MCF 10A (cell line): ENCODE data around the gene GPBP1. TPM values are rescaled to one million over a fixed set of nuclear protein-coding genes. Genes with fewer than 3 reads are reported as not detected.
"Not testable (repeated sequence)": the region's sequence is repeated elsewhere in the genome, so short reads cannot be mapped to it uniquely, and the experiment has no call there.

ENCODE experiments used
- BruUV-seq: library from RNA; stranded (reverse); fragments of 400-500 nt; replicated peaks from 2 replicates; lab custom pipeline; 2021; lab: Mats Ljungman, UMichigan
- CTCF ChIA-PET: fragments of 300-600 bp; sonication (Branson Sonifier 250); formaldehyde crosslinking; extraction: SDS; loops from one replicate; lab custom pipeline; 2021; ENCODE audit warnings: antibody characterized with exemption, inconsistent platforms; lab: Yijun Ruan, JAX
- POLR2A ChIA-PET: fragments of 300-600, 350-650 bp; sonication (Branson Sonifier 250); formaldehyde crosslinking; extraction: SDS; loops from one replicate; lab custom pipeline; 2020; ENCODE audit warnings: antibody characterized with exemption, inconsistent platforms; lab: Yijun Ruan, JAX
- DNase-seq: peaks from one replicate; pipeline ENCODE4 v3.0.0-alpha.2; 2018; ENCODE audit not compliant: unreplicated experiment
- H3K27ac Mint-ChIP-seq: one replicate; pipeline ENCODE4 v1.8.0; 2022; ENCODE audit warnings: mild to moderate bottlenecking, low read depth, mixed read lengths; ENCODE audit not compliant: unreplicated experiment
- H3K27me3 Mint-ChIP-seq: one replicate; pipeline ENCODE4 v1.8.0; 2022; ENCODE audit warnings: mixed read lengths; ENCODE audit not compliant: insufficient read depth, unreplicated experiment
- H3K36me3 Mint-ChIP-seq: one replicate; pipeline ENCODE4 v1.8.0; 2022; ENCODE audit warnings: mild to moderate bottlenecking, moderate library complexity, mixed read lengths; ENCODE audit not compliant: insufficient read depth, unreplicated experiment
- H3K4me1 Mint-ChIP-seq: one replicate; pipeline ENCODE4 v1.8.0; 2022; ENCODE audit warnings: mixed read lengths; ENCODE audit not compliant: insufficient read depth, unreplicated experiment
- H3K4me3 Mint-ChIP-seq: one replicate; pipeline ENCODE4 v1.8.0; 2022; ENCODE audit warnings: mild to moderate bottlenecking, moderate library complexity, mixed read lengths; ENCODE audit not compliant: unreplicated experiment
- H3K9me3 Mint-ChIP-seq: one replicate; pipeline ENCODE4 v1.8.0; 2022; ENCODE audit warnings: mixed read lengths; ENCODE audit not compliant: unreplicated experiment
- intact Hi-C: fragments of 100-400 bp; cut with micrococcal nuclease; formaldehyde crosslinking; loops from 2 replicates; pipeline ENCODE4 v1.14.1; 2022
- total RNA-seq: library from RNA; stranded (reverse); gene quantifications from 2 replicates; pipeline ENCODE4 v1.2.3, GENCODE V29; 2022
- TF ChIP-seq, protein P1 (sequence below): fragments of 200-600 bp; IDR thresholded peaks from one replicate; pipeline ENCODE4 v1.8.0; 2022; ENCODE audit warnings: antibody characterized with exemption, mild to moderate bottlenecking; ENCODE audit not compliant: unreplicated experiment

Gene GPBP1
- total RNA-seq, 1 experiment from 2014 or later: 63.6 TPM

DNA sequence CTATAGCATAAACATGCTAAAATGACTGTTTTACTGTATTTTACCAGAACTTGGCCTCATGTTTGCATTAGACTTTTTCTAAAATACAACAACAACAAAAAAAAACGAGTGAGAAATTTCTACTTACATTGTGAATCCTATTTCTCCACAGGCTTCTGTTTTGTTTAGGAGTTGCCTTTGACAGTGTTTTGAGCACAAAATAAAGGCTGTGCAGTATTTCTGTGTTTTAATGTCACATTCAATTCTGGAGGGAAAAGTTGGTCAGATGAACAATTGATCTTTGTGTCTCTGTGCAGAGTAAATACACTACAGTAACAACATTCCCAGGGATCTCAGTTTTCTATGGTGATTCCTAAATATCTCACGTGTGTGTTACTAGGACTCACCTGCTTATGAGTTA is 131.1 kb downstream of the GPBP1 start:
- H3K4me3 Mint-ChIP-seq: no peak overlapping the region
- no peak overlapping the region for H3K27ac Mint-ChIP-seq
- H3K27me3 Mint-ChIP-seq: no peaks in the 10 kb centered on the region
- TF ChIP-seq, protein P1, sequence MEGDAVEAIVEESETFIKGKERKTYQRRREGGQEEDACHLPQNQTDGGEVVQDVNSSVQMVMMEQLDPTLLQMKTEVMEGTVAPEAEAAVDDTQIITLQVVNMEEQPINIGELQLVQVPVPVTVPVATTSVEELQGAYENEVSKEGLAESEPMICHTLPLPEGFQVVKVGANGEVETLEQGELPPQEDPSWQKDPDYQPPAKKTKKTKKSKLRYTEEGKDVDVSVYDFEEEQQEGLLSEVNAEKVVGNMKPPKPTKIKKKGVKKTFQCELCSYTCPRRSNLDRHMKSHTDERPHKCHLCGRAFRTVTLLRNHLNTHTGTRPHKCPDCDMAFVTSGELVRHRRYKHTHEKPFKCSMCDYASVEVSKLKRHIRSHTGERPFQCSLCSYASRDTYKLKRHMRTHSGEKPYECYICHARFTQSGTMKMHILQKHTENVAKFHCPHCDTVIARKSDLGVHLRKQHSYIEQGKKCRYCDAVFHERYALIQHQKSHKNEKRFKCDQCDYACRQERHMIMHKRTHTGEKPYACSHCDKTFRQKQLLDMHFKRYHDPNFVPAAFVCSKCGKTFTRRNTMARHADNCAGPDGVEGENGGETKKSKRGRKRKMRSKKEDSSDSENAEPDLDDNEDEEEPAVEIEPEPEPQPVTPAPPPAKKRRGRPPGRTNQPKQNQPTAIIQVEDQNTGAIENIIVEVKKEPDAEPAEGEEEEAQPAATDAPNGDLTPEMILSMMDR: no peak
- H3K36me3 Mint-ChIP-seq: no peaks in the 10 kb centered on the region
- intact Hi-C loops: no loop called here
- ChIA-PET CTCF (interaction anchor here (0.5 to 1.2 kb wide), 4 partner anchors 191 to 579 kb away, joined by 3 to 4 read pairs (median 3); no protein-coding TSS in a partner anchor), POLR2A (no interaction called here)
- H3K9me3 Mint-ChIP-seq: peaks cover 8% of the 10 kb centered on the region
- BruUV-seq: no TSS peak
- no peak for DNase-seq
- H3K4me1 Mint-ChIP-seq: peaks cover 12% of the 10 kb centered on the region

DNA sequence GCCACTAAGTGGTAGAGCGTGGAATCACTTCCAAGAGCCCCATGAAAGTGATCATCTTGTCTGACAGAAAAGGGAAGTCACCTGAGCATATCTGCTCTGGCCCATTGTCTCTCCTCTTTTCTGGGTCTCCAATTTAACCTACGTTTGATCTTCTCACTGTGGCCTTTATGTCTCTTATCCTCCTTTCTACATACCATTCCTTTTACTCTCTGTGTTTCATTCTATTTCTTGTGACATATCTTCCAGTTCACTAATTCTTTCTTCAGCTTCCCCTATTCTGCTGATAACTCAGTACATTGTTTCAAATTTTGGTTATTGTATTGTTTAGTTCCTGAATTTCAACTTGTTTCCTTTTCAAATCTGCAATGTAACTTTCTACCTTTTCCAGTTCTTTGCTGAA is 132.5 kb downstream of the GPBP1 start:
- ChIA-PET CTCF (interaction anchor here (1.5 to 1.6 kb wide), 2 partner anchors 8 to 193 kb away, joined by 4 read pairs; no protein-coding TSS in a partner anchor), POLR2A (no interaction called here)
- no TSS peak for BruUV-seq
- TF ChIP-seq, protein P1: no peak
- Mint-ChIP-seq H3K9me3 (peaks cover 8% of the 10 kb centered on the region), H3K4me3 (no peak overlapping the region), H3K4me1 (peaks cover 12% of the 10 kb centered on the region), H3K27ac (no peak overlapping the region), H3K36me3 (no peaks in the 10 kb centered on the region), H3K27me3 (no peaks in the 10 kb centered on the region)
- intact Hi-C loops: no loop called here
- DNase-seq: no peak

DNA sequence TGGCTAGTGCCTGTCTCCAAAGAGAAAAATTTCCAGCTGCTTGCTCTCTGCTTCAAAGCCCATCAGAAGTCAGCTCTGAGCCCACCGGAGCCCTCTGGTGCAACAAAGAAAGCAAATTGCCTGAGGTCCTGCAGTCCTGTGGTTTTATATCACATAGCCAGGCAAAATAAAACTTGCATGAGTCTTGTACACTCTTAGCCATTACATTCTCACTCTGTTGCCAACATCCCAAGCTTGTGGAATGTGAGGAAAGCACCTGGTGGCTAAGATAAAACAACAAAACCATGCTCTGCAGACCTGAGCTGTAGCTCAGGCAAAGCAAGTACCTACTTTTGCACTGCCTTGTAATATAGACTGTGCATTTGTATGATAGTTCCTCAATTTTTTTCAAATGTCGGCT is 133.7 kb downstream of the GPBP1 start:
- no peak overlapping the region for H3K4me3 Mint-ChIP-seq
- no peak for DNase-seq
- TF ChIP-seq, protein P1: no peak
- ChIA-PET POLR2A (no interaction called here), CTCF (interaction anchor here (0.6 to 1.6 kb wide), 3 partner anchors 10 to 421 kb away, joined by 3 to 4 read pairs (median 4); no protein-coding TSS in a partner anchor)
- no peaks in the 10 kb centered on the region for H3K36me3 Mint-ChIP-seq
- BruUV-seq: no TSS peak
- peaks cover 3% of the 10 kb centered on the region for H3K4me1 Mint-ChIP-seq
- H3K27ac Mint-ChIP-seq: no peak overlapping the region
- H3K9me3 Mint-ChIP-seq: peaks cover 8% of the 10 kb centered on the region
- H3K27me3 Mint-ChIP-seq: no peaks in the 10 kb centered on the region
- intact Hi-C loops: no loop called here

DNA sequence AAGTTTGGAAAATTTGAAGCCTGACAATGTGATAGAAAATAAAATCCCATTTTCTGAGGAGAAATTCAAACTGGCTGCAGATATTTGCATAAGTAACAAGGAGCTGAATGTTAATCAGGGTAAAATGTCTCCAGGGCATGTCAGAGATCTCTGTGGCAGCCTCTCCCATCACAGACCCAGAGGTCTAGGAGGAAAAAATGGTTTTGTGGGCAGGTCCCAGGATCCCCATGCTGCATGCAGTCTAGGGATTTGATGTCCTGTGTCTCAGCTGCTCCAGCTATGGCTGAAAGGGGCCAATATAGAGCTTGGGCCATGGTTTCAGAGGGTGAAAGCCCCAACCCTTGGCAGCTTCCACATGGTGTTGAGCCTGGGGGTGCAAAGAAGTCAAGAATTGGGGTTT is 135.2 kb downstream of the GPBP1 start:
- H3K9me3 Mint-ChIP-seq, POLR2A ChIA-PET, BruUV-seq, H3K36me3 Mint-ChIP-seq, H3K4me3 Mint-ChIP-seq, H3K27me3 Mint-ChIP-seq, intact Hi-C loops, H3K27ac Mint-ChIP-seq, DNase-seq, H3K4me1 Mint-ChIP-seq: not testable (repeated sequence)
- CTCF ChIA-PET: interaction anchor here (1.0 kb wide), 1 partner anchor 1154 kb away, joined by 4 read pairs; no protein-coding TSS in a partner anchor

DNA sequence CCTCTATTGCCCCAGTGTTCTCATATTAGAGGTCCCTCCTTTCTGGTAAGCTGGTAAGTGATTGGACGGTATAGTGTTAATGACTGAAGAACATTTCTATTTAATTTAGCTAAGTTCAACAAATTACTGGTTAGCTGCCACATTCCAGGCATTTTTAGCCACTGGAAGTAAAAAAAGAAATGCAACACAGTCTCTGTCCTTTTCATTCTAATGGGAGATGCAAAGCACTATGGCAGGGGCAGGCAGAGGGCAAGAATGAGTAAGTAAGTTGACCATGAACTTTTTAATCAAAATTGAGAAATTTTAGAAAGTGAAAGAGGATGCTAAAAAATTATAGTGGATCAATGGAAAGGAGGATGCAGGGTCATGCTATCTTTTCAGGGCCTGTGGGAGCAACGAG is 137.4 kb downstream of the GPBP1 start:
- TF ChIP-seq, protein P1: no peak
- POLR2A ChIA-PET: no interaction called here
- H3K4me3 Mint-ChIP-seq: no peak overlapping the region
- no peak overlapping the region for H3K27ac Mint-ChIP-seq
- H3K27me3 Mint-ChIP-seq: no peaks in the 10 kb centered on the region
- H3K4me1 Mint-ChIP-seq: no peaks in the 10 kb centered on the region
- CTCF ChIA-PET: interaction anchor here (1.6 kb wide), 1 partner anchor 13 kb away, joined by 5 read pairs; no protein-coding TSS in a partner anchor
- peaks cover 8% of the 10 kb centered on the region for H3K9me3 Mint-ChIP-seq
- BruUV-seq: no TSS peak
- no peak for DNase-seq
- no peaks in the 10 kb centered on the region for H3K36me3 Mint-ChIP-seq
- intact Hi-C loops: no loop called here
